ENCODE results near the gene GPR78. TPM values are rescaled to one million over a fixed set of nuclear protein-coding genes. Genes with fewer than 3 reads are reported as not detected.
A peak's percentile ranks its signal among the peaks of the same experiment; 100 is the strongest.

Gene GPR78
- total and polyA plus RNA-seq, 2 of the 4 experiments (the other 2 are of a cell fraction): under 0.01 to 0.10 TPM

- intact Hi-C loops (cut with micrococcal nuclease): no loop called here
These were observed 15.6 kb upstream of the GPR78 start for GRCh38 chr4:8564595-8564994.

More at GRCh38 chr4:8564595-8564994, 15.6 kb upstream of the GPR78 start:
- H3K4me3 ChIP-seq (ENCODE audit: insufficient read depth, low read depth, low read length): no peak overlapping the region
- H4K91ac ChIP-seq (ENCODE audit: insufficient read depth, low read depth, low read length): no peak overlapping the region
- H3K23ac ChIP-seq (ENCODE audit: low read depth, low read length): no peak overlapping the region
- H3K4me2 ChIP-seq (ENCODE audit: low read depth, low read length): no peak overlapping the region
- peaks cover 2% of the 10 kb centered on the region; the same call in 1 of the 2 replicates for H3K4me1 ChIP-seq (ENCODE audit: control insufficient read depth, insufficient read depth, low read length)
- POLR2A ChIA-PET (ENCODE audit: unreplicated experiment): no interaction called here
- H3K14ac ChIP-seq (replicated peaks; ENCODE audit: low read depth, low read length): no peak overlapping the region
- no peak overlapping the region for H2AK5ac ChIP-seq (ENCODE audit: low read depth, low read length)
- no peak overlapping the region for H3K9ac ChIP-seq (ENCODE audit: low read depth, low read length)
- no peak overlapping the region for H2BK5ac ChIP-seq (ENCODE audit: low read depth, low read length, poor library complexity, severe bottlenecking)
- no peak overlapping the region for H3K18ac ChIP-seq (ENCODE audit: low read depth, low read length)
- in situ Hi-C loops (cut with MboI; ENCODE audit: low sequenced_read_pairs) (no loop called here), dilution Hi-C loops (cut with HindIII; ENCODE audit: low sequenced_read_pairs, unreplicated experiment) (no loop called here)
- H4K5ac ChIP-seq (ENCODE audit: low read depth, low read length): no peak overlapping the region
- no peak overlapping the region for H2AK9ac ChIP-seq (replicated peaks; ENCODE audit: low read depth, low read length, poor library complexity)
- TF ChIP-seq RFX5 (IDR thresholded peaks at IDR 0.05; ENCODE audit: low read depth, low read length): no peak
- TF ChIP-seq CEBPB (IDR thresholded peaks at IDR 0.05; ENCODE audit: low read depth, low read length): no peak
- TF ChIP-seq MXI1 (IDR thresholded peaks at IDR 0.05; ENCODE audit: borderline replicate concordance, low read depth, low read length): no peak
- no peak for TF ChIP-seq BHLHE40 (IDR thresholded peaks at IDR 0.05; ENCODE audit: low read depth, low read length)
- TF ChIP-seq, protein P1, sequence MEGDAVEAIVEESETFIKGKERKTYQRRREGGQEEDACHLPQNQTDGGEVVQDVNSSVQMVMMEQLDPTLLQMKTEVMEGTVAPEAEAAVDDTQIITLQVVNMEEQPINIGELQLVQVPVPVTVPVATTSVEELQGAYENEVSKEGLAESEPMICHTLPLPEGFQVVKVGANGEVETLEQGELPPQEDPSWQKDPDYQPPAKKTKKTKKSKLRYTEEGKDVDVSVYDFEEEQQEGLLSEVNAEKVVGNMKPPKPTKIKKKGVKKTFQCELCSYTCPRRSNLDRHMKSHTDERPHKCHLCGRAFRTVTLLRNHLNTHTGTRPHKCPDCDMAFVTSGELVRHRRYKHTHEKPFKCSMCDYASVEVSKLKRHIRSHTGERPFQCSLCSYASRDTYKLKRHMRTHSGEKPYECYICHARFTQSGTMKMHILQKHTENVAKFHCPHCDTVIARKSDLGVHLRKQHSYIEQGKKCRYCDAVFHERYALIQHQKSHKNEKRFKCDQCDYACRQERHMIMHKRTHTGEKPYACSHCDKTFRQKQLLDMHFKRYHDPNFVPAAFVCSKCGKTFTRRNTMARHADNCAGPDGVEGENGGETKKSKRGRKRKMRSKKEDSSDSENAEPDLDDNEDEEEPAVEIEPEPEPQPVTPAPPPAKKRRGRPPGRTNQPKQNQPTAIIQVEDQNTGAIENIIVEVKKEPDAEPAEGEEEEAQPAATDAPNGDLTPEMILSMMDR (conservative IDR thresholded peaks at IDR 0.05; ENCODE audit: low read depth, low read length): no peak
- peak; percentile 45 for TF ChIP-seq MAFK (IDR thresholded peaks at IDR 0.05; ENCODE audit: low read depth, low read length)
- TF ChIP-seq RCOR1 (IDR thresholded peaks at IDR 0.05; ENCODE audit: insufficient replicate concordance, low read length): no peak
- TF ChIP-seq MAZ (IDR thresholded peaks at IDR 0.05; ENCODE audit: borderline replicate concordance, low read depth, low read length): no peak
- no peaks in the 10 kb centered on the region for H3K9me1 ChIP-seq (ENCODE audit: insufficient read depth, low read length)
- no peak overlapping the region for H4K8ac ChIP-seq (ENCODE audit: low read depth in 2 of 2, low read length in 2 of 2)
- no CpG with 5 or more reads among the region's 1 CpG for WGBS, 2 experiments (ENCODE audit: extremely low coverage in 2 of 2, insufficient read length in 1 of 2)
- DNase-seq: no peak
- no TSS peak for BruUV-seq (replicated peaks)
- peaks cover 13% of the 10 kb centered on the region for H3K27me3 ChIP-seq (ENCODE audit: control insufficient read depth, insufficient read depth, low read length)
- CTCF ChIA-PET: interaction anchor here (0.6 kb wide), 1 partner anchor 1599 kb away, joined by 4 read pairs; no protein-coding TSS in a partner anchor
- no peak overlapping the region for H2BK15ac ChIP-seq (ENCODE audit: low read depth, low read length)
- no peaks in the 10 kb centered on the region for H3K36me3 ChIP-seq (ENCODE audit: control insufficient read depth, insufficient read depth, low read length)
- H3K79me1 ChIP-seq (ENCODE audit: low read depth in 1 of 2, low read length in 2 of 2): no peaks in the 10 kb centered on the region
- H3K9me3 ChIP-seq (ENCODE audit: control insufficient read depth, insufficient read depth, low read length): no peaks in the 10 kb centered on the region
- no peak overlapping the region for H3K4ac ChIP-seq (ENCODE audit: low read depth, low read length)
- H2AFZ ChIP-seq (replicated peaks; ENCODE audit: low read length, poor library complexity): no peak overlapping the region
- no peak overlapping the region for H2BK120ac ChIP-seq (ENCODE audit: low read depth, low read length)
- no peak for ATAC-seq (ENCODE audit: low read depth)
- H2BK20ac ChIP-seq (ENCODE audit: low read depth, low read length): no peak overlapping the region
- H3K27ac ChIP-seq (ENCODE audit: insufficient read depth, low read length): no peak overlapping the region
- H4K20me1 ChIP-seq (ENCODE audit: insufficient read depth, low read length): no peaks in the 10 kb centered on the region
- no peak overlapping the region for H3K56ac ChIP-seq (ENCODE audit: extremely low read depth, insufficient read depth, low read length)

Data from IMR-90 (cell line).